PC-3 (cell line): ENCODE measurements around the gene KCNK18. TPM values are rescaled to one million over a fixed set of nuclear protein-coding genes. Genes with fewer than 3 reads are reported as not detected.

Experiments used
- ATAC-seq: fragments of 200-7000 bp; cut with Tn5 transposase; 2 replicates; pipeline ENCODE4 v1.9.1; 2020; ENCODE audit warnings: mild to moderate bottlenecking, moderate library complexity
- BruUV-seq: library from RNA; stranded (reverse); fragments of 400-500 nt; replicated peaks from 2 replicates; lab custom pipeline; 2021; lab: Mats Ljungman, UMichigan
- CTCF ChIA-PET: fragments of 300-600 bp; sonication (Branson Sonifier 250); formaldehyde crosslinking; loops from one replicate; lab custom pipeline; 2022; ENCODE audit warnings: antibody characterized with exemption; lab: Charles Lee
- POLR2A ChIA-PET: fragments of 300-600 bp; sonication (Branson Sonifier 250); formaldehyde crosslinking; loops from one replicate; lab custom pipeline; 2022; ENCODE audit warnings: antibody characterized with exemption; ENCODE audit not compliant: unreplicated experiment; lab: Charles Lee
- DNase-seq: peaks from one replicate; pipeline ENCODE4 v3.0.0-alpha.2; 2015
- H2AFZ ChIP-seq: fragments of 300-600 bp; sonication (generic); 2 replicates; pipeline ENCODE4 v1.6.0; 2016; ENCODE audit warnings: antibody characterized with exemption, low read length
- H3F3A ChIP-seq: fragments of 300-600 bp; sonication (generic); one replicate; pipeline ENCODE4 v1.6.0; 2017; ENCODE audit warnings: antibody characterized with exemption, low read length, control low read depth, mild to moderate bottlenecking; ENCODE audit not compliant: unreplicated experiment
- H3K27ac ChIP-seq: fragments of 300-600 bp; sonication (generic); 2 replicates; pipeline ENCODE4 v1.5.1; 2016; ENCODE audit warnings: mild to moderate bottlenecking, low read length
- H3K27me3 ChIP-seq: fragments of 300-600 bp; sonication (generic); 2 replicates; pipeline ENCODE4 v1.6.1; 2016; ENCODE audit warnings: low read length, mixed read lengths
- H3K36me3 ChIP-seq: fragments of 300-600 bp; sonication (generic); 2 replicates; pipeline ENCODE4 v1.6.1; 2016; ENCODE audit warnings: low read depth, mixed run types, low read length, mixed read lengths
- H3K4me1 ChIP-seq: fragments of 300-600 bp; sonication (generic); 2 replicates; pipeline ENCODE4 v1.5.1; 2016; ENCODE audit warnings: low read length; ENCODE audit not compliant: insufficient read depth
- H3K4me2 ChIP-seq: fragments of 300-600 bp; sonication (generic); 2 replicates; pipeline ENCODE4 v1.6.0; 2016; ENCODE audit warnings: low read length
- H3K4me3 ChIP-seq: fragments of 300-600 bp; sonication (generic); 2 replicates; pipeline ENCODE4 v1.5.1; 2016; ENCODE audit warnings: mild to moderate bottlenecking, low read length, mixed read lengths
- H3K79me2 ChIP-seq: fragments of 300-600 bp; sonication (generic); 2 replicates; pipeline ENCODE4 v1.6.1; 2017; ENCODE audit warnings: low read length, mixed read lengths
- H3K9ac ChIP-seq: fragments of 300-600 bp; sonication (generic); 2 replicates; pipeline ENCODE4 v1.6.0; 2016; ENCODE audit warnings: mild to moderate bottlenecking, low read length
- H3K9me2 ChIP-seq: fragments of 300-600 bp; sonication (generic); replicated peaks from 2 replicates; pipeline ENCODE4 v1.6.1; 2016; ENCODE audit warnings: mixed run types, low read length, mixed read lengths
- H3K9me3 ChIP-seq: fragments of 300-600 bp; sonication (generic); 2 replicates; pipeline ENCODE4 v1.6.1; 2016; ENCODE audit warnings: low read length, mixed read lengths
- H4K20me1 ChIP-seq: fragments of 300-600 bp; sonication (generic); 2 replicates; pipeline ENCODE4 v1.6.1; 2016; ENCODE audit warnings: low read length, mixed read lengths
- EZH2 ChIP-seq: fragments of 300-600 bp; sonication (generic); IDR thresholded peaks from one replicate; pipeline ENCODE4 v1.6.1; 2017; ENCODE audit warnings: antibody characterized with exemption, mild to moderate bottlenecking, low read length; ENCODE audit not compliant: unreplicated experiment
- EZH2phosphoT487 ChIP-seq: fragments of 300-600 bp; sonication (generic); IDR thresholded peaks from 2 replicates; pipeline ENCODE4 v1.6.1; 2018; ENCODE audit warnings: mild to moderate bottlenecking, antibody characterized with exemption, low read length, borderline replicate concordance
- intact Hi-C: fragments of 100-400 bp; cut with micrococcal nuclease; formaldehyde crosslinking; loops from 2 replicates; pipeline ENCODE4 v1.9.0; 2023
- total RNA-seq: library from RNA; depleted of rRNA; stranded (reverse); fragments of >200 nt; gene quantifications from 2 replicates; pipeline ENCODE4 v1.2.3, GENCODE V29; 2014
- TF ChIP-seq, protein P1 (sequence below): fragments of 300-600 bp; sonication (generic); conservative IDR thresholded peaks from 2 replicates; pipeline ENCODE4 v1.5.1; 2017; ENCODE audit warnings: antibody characterized with exemption, low read depth, mild to moderate bottlenecking, low read length

Gene KCNK18
- total RNA-seq, 1 experiment from 2014 or later = not detected

DNA sequence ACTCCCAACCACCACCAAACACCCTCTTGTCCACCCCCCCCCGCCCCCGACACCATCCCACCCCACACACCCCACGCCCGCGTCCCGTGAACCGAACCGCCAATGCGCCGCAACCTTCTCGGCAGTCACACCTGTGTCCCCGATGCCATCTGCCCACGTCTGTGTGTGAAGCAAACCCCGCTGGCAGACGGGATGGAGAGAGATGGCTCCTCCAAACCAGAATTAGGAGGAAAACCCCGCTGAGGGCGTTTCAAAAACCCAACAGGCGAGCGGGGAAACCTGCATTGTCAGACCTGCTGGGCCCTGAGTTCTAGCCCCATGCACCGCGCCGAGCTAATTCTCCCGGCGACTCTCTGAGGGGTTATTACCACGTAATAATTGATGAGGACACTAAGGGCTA is 28.6 kb upstream of the KCNK18 start:
- H3K27ac ChIP-seq = no peak overlapping the region
- CTCF ChIA-PET = no interaction called here
- no peaks in the 10 kb centered on the region for H3K9me2 ChIP-seq
- H3F3A ChIP-seq = no peaks in the 10 kb centered on the region
- H3K9ac ChIP-seq = no peak overlapping the region
- DNase-seq (no peak), ATAC-seq (no peak)
- no peaks in the 10 kb centered on the region for H3K79me2 ChIP-seq
- POLR2A ChIA-PET = no interaction called here
- intact Hi-C loops = no loop called here
- H3K36me3 ChIP-seq = no peaks in the 10 kb centered on the region
- H3K4me3 ChIP-seq = no peak overlapping the region
- TF ChIP-seq EZH2 (no peak), EZH2phosphoT487 (no peak)
- TF ChIP-seq, protein P1, sequence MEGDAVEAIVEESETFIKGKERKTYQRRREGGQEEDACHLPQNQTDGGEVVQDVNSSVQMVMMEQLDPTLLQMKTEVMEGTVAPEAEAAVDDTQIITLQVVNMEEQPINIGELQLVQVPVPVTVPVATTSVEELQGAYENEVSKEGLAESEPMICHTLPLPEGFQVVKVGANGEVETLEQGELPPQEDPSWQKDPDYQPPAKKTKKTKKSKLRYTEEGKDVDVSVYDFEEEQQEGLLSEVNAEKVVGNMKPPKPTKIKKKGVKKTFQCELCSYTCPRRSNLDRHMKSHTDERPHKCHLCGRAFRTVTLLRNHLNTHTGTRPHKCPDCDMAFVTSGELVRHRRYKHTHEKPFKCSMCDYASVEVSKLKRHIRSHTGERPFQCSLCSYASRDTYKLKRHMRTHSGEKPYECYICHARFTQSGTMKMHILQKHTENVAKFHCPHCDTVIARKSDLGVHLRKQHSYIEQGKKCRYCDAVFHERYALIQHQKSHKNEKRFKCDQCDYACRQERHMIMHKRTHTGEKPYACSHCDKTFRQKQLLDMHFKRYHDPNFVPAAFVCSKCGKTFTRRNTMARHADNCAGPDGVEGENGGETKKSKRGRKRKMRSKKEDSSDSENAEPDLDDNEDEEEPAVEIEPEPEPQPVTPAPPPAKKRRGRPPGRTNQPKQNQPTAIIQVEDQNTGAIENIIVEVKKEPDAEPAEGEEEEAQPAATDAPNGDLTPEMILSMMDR = no peak
- no peaks in the 10 kb centered on the region for H3K9me3 ChIP-seq
- H2AFZ ChIP-seq = no peak overlapping the region
- no TSS peak for BruUV-seq
- H3K4me2 ChIP-seq = no peak overlapping the region
- H4K20me1 ChIP-seq = no peaks in the 10 kb centered on the region
- peaks cover 11% of the 10 kb centered on the region; the same call in 1 of the 2 replicates for H3K4me1 ChIP-seq
- H3K27me3 ChIP-seq = peaks cover 51% of the 10 kb centered on the region

DNA sequence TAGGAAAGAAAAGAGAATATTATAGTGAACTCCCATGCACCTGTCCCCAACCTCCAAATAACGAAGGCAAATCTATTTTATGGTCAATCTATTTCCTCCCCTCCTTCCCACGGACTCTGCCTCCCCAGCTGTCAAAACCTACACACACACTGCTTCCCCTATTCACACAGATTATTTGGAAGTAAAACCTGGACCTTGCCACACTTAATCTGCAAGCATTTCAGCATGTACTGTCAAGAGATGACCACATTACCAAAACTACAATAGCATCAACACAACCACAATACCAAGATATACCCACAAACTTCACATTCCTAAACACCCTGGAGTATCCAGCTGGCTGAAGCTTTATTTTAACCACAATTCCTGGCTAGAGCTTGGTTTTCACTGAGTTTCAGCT is 27.8 kb upstream of the KCNK18 start:
- ChIA-PET CTCF (no interaction called here), POLR2A (no interaction called here)
- no peaks in the 10 kb centered on the region for H3K9me3 ChIP-seq
- no peak overlapping the region for H2AFZ ChIP-seq
- no peak overlapping the region for H3K4me3 ChIP-seq
- DNase-seq (no peak), ATAC-seq (no peak)
- H3K27ac ChIP-seq = no peak overlapping the region
- no peak overlapping the region for H3K4me2 ChIP-seq
- TF ChIP-seq, protein P1 = no peak
- no peak for TF ChIP-seq EZH2phosphoT487
- TF ChIP-seq EZH2 = no peak
- H3K36me3 ChIP-seq = no peaks in the 10 kb centered on the region
- H3K79me2 ChIP-seq = no peaks in the 10 kb centered on the region
- H3K9ac ChIP-seq = no peak overlapping the region
- H3K4me1 ChIP-seq = peaks cover 11% of the 10 kb centered on the region; the same call in 1 of the 2 replicates
- intact Hi-C loops = no loop called here
- H4K20me1 ChIP-seq = no peaks in the 10 kb centered on the region
- H3K9me2 ChIP-seq = no peaks in the 10 kb centered on the region
- H3F3A ChIP-seq = no peaks in the 10 kb centered on the region
- no TSS peak for BruUV-seq
- H3K27me3 ChIP-seq = peaks cover 43% of the 10 kb centered on the region

DNA sequence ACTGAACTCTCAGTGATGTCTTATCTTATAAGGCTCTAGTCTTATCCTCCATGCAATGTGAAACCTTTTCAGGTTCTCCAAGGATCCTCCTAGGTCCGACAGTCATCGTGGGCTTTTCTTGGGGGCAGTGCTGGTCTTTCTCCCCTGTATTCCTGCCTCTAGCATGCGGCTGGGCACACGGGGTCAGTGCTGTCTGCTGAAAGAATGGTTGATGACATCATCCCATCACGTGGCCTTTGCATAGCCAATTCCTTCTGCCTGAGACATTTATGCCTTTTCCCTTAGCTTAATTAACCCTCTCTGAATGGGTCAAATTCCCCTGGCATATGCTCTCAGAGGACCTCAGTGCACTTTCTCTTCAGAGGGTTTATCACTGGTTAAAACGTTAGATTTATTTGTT is 27.0 kb upstream of the KCNK18 start:
- BruUV-seq = no TSS peak
- H3K27me3 ChIP-seq = peaks cover 35% of the 10 kb centered on the region
- H3K27ac ChIP-seq = no peak overlapping the region
- peaks cover 6% of the 10 kb centered on the region; the same call in 1 of the 2 replicates for H3K4me1 ChIP-seq
- H3K4me3 ChIP-seq = no peak overlapping the region
- H3K36me3 ChIP-seq = no peaks in the 10 kb centered on the region
- intact Hi-C loops = loop anchor here (10.0 kb wide), 1 partner anchor 165 kb away; the partner anchor contains the start of gene SHTN1
- no peaks in the 10 kb centered on the region for H3F3A ChIP-seq
- no peaks in the 10 kb centered on the region for H3K9me3 ChIP-seq
- no peaks in the 10 kb centered on the region for H3K79me2 ChIP-seq
- no peak overlapping the region for H3K9ac ChIP-seq
- ChIA-PET POLR2A (no interaction called here), CTCF (no interaction called here)
- TF ChIP-seq, protein P1 = no peak
- TF ChIP-seq EZH2 (no peak), EZH2phosphoT487 (no peak)
- no peak overlapping the region for H2AFZ ChIP-seq
- ATAC-seq (no peak), DNase-seq (no peak)
- H4K20me1 ChIP-seq = no peaks in the 10 kb centered on the region
- H3K9me2 ChIP-seq = no peaks in the 10 kb centered on the region
- no peak overlapping the region for H3K4me2 ChIP-seq
